GM18498 (cell line): ENCODE data around the gene DMRTB1.

Experiments
- ATAC-seq: cut with Tn5 transposase; IDR thresholded peaks from one replicate; pipeline ENCODE4 v1.9.1; 2021; ENCODE audit warnings: mild to moderate bottlenecking, moderate library complexity; ENCODE audit not compliant: unreplicated experiment

DMRTB1 gene

GRCh38 chr1:53507116-53507820 lies 48.1 kb downstream of the DMRTB1 start:
- no peak for ATAC-seq

DNA sequence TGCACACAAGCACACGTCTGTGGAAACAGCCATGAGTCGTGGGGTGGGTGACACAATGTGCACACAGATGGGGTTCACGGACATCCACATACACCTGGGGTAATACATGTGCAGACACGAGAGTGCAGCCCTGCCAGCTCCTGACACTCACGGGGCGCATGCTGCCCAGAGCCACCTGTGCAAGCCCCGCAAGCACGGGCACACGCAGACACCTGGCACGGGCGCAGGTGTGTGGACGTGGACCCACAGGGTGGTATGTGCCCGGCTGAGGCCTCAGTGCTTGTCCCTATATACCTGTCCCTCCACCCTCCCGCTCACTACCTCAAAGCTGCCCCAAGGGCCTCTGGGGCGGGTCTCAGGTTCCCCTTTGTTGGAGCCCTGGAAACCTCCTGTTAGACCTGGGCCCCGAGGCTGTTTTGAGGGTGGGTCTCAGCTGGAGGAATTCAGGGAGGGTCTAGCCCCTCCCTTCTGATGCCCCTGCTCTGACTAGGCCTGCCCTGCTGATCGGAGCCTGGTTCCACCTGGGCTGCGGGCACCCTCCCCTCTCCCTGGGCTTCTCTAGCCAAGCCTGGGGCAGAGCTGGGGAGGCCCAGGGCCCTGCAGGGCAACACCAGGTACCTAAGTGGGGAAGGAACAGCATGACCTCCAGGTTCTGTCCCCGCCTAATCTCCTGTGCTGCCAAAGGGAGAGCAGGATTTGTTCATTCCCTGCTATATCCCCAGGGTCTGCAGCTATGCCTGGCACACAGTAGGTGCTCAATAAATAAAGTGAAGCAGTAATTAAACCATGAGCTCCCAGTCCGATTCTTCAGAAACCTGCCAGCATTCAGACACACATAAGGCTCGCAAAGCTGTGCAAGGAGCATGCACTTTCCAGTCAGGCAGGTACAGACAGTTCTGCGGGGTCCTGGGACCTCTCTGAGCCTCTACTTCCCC lies 49.1 kb downstream of the DMRTB1 start:
- ATAC-seq = no peak

GRCh38 chr1:53508991-53509666 lies 49.9 kb downstream of the DMRTB1 start:
- ATAC-seq = no peak

DNA sequence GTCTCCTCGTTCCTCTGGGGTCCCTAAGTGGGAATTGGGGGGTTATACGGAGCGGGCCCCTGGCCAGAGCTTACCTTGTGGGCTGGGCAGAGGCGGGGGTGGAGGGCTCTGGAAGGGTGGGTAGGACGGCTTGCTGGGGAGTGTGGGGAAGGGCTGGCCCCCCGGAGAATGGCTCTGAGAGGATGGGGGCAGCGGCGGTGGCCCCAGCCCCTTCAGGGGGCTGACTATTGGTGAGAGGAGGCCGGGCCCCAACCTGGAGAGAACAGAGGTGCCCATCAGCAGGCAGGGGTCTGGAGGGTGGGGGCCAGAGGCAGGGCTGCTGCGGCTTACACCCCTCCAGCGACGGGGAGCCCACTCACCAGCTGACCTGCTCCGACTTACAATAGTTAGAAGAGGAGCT lies 50.6 kb downstream of the DMRTB1 start:
- ATAC-seq = no peak

- no peak for ATAC-seq
Measured at GRCh38 chr1:53510215-53510614, 51.0 kb downstream of the DMRTB1 start.

- ATAC-seq = no peak
Measured at GRCh38 chr1:53511323-53511932, 52.2 kb downstream of the DMRTB1 start.

DNA sequence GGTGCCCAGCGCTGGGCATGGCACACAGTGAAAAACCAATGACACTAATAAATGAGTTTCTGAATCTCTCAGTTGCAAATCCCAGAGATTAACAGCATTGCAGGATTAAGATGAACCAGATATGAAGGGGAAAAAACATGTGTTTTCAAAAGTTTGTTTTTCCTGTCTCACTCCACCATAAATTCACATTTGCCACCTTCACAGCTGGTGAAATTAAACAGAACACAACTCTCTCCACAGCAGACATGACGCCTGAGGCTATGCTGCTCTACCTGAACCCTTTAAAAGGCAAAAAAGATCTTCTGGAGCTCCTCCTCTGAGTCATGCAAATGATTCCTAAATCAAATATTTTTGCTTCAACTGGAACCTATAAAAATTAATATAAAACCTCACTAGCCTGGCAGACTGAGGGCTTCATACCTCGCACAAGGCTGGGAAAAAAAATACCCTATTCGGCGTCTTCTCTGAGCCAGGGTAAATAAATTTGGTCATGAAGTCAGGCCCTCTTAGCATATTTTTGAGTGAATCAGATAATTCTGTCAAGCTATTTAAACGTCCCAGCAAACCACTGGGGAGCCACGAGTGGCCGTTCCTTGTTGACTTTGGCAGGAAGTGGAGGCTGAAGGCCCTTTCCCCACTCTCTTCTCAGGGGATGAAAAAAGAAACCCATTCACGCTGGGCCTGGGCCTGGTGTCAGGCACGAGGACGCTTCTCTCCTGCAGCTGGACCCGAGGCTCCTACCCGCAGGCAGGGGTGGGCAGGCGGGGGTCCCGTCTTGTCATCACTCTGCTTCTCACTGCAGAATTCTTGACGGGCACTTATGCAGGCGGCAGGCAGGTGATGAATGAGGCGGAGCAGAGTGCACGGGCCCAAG lies 53.0 kb downstream of the DMRTB1 start:
- no peak for ATAC-seq

GRCh38 chr1:53512807-53513755 lies 53.9 kb downstream of the DMRTB1 start:
- ATAC-seq = no peak

DNA sequence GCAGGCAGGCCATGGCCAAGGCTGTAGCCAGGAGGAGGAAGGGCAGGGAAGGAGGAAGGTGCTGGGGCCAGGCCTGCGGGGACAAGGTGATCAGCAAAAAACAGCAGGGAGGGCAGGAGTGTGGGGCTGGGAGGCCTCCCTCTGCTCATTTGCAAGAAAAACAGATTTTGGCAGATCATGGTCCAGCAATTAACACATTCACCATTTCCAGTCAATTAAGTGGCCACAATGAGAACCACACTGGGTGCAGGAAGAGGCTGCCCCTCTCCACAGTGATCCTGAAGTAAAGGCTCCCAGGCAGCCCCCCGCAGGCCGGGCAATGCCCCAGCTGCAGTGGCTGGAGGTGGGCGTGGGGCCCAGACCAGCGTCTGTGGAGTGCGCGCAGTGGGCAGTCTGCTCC lies 54.6 kb downstream of the DMRTB1 start:
- no peak for ATAC-seq

GRCh38 chr1:53514436-53514835 lies 55.2 kb downstream of the DMRTB1 start:
- no peak for ATAC-seq

DNA sequence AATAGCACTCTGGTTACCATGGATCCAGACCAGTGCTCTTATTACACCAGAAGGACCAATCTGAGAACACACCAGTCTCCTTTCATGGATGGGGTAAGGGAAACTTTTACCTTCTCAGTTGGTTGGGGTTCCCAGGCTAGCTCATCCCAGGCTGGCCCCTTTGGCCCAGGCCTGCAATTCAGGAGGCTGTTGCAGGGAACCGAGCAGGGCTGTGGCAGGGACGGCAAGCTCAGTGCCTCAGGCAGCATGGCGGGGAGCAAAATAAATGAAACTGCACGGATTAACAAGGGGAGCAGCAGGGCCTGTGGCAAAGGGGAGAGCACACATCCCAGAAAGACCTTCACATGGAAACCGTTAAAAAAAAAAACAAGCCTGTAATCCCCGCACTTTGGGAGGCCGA lies 57.0 kb downstream of the DMRTB1 start:
- ATAC-seq = no peak
